ENCODE data around the gene RGS3. TPM values are rescaled to one million over a fixed set of nuclear protein-coding genes. Genes with fewer than 3 reads are reported as not detected.
A peak's percentile ranks its signal among the peaks of the same experiment; 100 is the strongest.

RGS3 gene
- total RNA-seq, 2 donors from 2014 or later = 170 to 202 TPM

DNA sequence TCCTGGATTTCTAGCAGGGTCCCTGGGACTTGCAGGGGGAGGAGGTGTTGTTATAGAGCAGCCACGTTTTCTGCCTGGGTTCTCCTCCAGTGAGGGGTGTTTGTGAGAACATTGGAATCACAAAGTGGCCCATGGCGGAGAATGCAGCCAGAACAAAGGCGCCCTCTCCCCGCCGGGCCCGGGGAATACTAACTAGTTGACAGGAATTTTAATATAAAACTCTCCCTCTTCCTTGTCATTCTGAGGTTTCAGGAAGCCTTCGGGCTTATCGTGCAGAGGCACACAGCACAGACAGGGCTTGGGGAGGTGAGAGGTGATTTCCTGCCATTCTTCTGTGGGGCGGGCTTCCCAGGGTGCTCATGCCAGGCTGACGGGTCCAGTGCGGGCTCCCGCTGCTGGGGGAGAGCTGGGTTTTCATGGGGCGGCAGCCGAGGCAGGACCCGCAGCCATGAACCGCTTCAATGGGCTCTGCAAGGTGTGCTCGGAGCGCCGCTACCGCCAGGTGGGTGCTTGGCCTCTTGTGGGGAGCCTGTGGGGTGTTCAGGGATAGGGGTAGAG, 37.7 kb downstream of the RGS3 start:
- Histone ChIP-seq H3K27ac (peak overlapping the region; percentile 93 to 96), H3K4me3 (peak overlapping the region; percentile 11), H3K4me1 (ENCODE audit: control insufficient read depth in 1 of 2, low read depth in 2 of 2) (peaks cover 23 to 49% of the 10 kb centered on the region in 2 donors), H3K9me3 (no peaks in the 10 kb centered on the region), H3K36me3 (peaks cover 13% of the 10 kb centered on the region), H3K27me3 (replicated peaks; ENCODE audit: insufficient read depth) (no peaks in the 10 kb centered on the region)
- DNase-seq (ENCODE audit: low spot score) (no peak), ATAC-seq (ENCODE audit: insufficient number of reproducible peaks, low FRiP score, low read depth) (no peak)
- TF ChIP-seq, protein P1, sequence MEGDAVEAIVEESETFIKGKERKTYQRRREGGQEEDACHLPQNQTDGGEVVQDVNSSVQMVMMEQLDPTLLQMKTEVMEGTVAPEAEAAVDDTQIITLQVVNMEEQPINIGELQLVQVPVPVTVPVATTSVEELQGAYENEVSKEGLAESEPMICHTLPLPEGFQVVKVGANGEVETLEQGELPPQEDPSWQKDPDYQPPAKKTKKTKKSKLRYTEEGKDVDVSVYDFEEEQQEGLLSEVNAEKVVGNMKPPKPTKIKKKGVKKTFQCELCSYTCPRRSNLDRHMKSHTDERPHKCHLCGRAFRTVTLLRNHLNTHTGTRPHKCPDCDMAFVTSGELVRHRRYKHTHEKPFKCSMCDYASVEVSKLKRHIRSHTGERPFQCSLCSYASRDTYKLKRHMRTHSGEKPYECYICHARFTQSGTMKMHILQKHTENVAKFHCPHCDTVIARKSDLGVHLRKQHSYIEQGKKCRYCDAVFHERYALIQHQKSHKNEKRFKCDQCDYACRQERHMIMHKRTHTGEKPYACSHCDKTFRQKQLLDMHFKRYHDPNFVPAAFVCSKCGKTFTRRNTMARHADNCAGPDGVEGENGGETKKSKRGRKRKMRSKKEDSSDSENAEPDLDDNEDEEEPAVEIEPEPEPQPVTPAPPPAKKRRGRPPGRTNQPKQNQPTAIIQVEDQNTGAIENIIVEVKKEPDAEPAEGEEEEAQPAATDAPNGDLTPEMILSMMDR (IDR thresholded peaks at IDR 0.05) = no peak

DNA sequence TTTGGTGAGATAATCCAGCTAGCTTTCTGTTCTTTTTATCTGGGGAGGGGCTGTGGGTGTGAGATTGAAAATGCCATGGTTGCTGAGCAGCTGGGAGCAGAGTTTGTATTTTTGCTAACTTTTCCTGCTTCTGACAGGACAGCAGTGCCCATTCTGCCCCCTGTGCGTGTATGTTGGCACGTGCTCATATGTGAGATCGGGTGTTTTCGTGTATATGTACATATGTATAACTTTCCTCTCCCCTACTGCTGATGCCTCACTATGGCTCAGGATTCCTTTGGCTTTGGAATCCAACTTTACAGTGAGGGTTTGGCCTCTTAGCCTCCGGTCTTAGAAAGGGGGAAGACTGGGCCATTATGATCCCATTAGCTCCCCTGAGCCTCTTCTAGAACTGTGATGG, 38.3 kb downstream of the RGS3 start:
- Histone ChIP-seq H3K9me3 (no peaks in the 10 kb centered on the region), H3K36me3 (peaks cover 13% of the 10 kb centered on the region), H3K27me3 (replicated peaks; ENCODE audit: insufficient read depth) (no peaks in the 10 kb centered on the region), H3K27ac (peak overlapping the region; percentile 93 to 96), H3K4me1 (ENCODE audit: control insufficient read depth in 1 of 2, low read depth in 2 of 2) (peaks cover 23 to 55% of the 10 kb centered on the region in 2 donors), H3K4me3 (peak overlapping the region; percentile 22)
- no peak for ATAC-seq (ENCODE audit: insufficient number of reproducible peaks, low FRiP score, low read depth)
- no peak for DNase-seq (ENCODE audit: low spot score)
- TF ChIP-seq, protein P1 (IDR thresholded peaks at IDR 0.05) = no peak

DNA sequence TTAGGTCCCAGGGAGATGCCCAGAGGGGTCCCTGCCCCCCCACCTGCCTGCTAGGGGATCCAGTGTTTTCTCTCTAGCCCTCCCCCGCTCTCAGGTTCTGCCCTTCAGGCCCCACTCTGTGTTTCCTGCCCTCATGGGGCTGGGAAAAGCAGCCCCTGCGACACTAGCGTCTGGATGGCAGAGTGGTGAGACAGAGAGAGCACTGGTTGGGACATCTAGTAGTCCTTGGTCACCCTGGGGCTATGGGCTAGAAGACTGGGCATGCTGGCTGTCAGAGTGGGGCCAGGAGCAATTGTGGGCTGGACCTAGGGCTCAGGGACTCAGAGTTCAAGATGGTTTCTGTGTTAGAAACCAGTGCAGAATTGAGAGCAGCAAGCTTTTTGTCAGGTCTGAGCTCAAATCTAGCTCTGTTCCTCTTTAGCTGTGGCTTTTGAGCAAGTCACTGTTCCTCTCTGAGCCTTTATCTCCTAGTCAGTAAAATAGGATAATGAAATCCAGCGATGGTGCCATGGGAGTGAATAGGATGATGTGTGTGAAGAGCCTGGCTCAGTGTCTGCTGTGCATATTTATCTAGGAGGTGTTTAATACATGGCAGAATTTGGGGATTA, 39.0 kb downstream of the RGS3 start:
- Histone ChIP-seq H3K36me3 (peaks cover 13% of the 10 kb centered on the region), H3K4me1 (ENCODE audit: control insufficient read depth in 1 of 2, low read depth in 2 of 2) (peaks cover 23 to 55% of the 10 kb centered on the region in 2 donors), H3K4me3 (peak overlapping the region; percentile 22), H3K27me3 (replicated peaks; ENCODE audit: insufficient read depth) (no peaks in the 10 kb centered on the region), H3K27ac (peak overlapping the region; percentile 93 to 96), H3K9me3 (no peaks in the 10 kb centered on the region)
- DNase-seq (ENCODE audit: low spot score) = no peak
- TF ChIP-seq, protein P1 (IDR thresholded peaks at IDR 0.05) = no peak
- no peak for ATAC-seq (ENCODE audit: insufficient number of reproducible peaks, low FRiP score, low read depth)

DNA sequence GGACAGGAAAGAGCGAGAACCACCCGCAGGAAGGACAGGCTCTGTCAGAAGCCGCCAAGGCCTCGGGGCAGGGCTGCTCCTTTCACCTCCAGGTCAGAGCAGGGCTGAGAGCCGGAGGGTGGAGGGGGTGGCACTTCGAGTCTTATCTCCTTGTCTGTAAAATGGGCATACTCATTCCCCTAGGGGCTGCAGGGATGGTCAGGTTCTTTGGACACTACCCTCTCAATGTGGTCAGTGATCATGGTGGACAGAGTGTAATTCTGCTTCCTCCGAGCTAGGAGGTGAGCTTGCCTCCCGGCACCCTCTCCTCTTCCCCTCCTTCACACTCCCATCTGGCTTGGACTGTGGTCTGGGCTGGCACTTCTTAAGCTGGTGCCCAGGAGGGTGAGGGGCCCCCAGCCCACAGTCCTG, 39.6 kb downstream of the RGS3 start:
- peaks cover 23 to 57% of the 10 kb centered on the region in 2 donors for H3K4me1 ChIP-seq (ENCODE audit: control insufficient read depth in 1 of 2, low read depth in 2 of 2)
- H3K9me3 ChIP-seq = no peaks in the 10 kb centered on the region
- no peak for DNase-seq (ENCODE audit: low spot score)
- H3K36me3 ChIP-seq = peaks cover 16% of the 10 kb centered on the region
- H3K4me3 ChIP-seq = peak overlapping the region; percentile 46
- peak overlapping the region; percentile 93 to 96 for H3K27ac ChIP-seq
- no peak for ATAC-seq (ENCODE audit: insufficient number of reproducible peaks, low FRiP score, low read depth)
- no peaks in the 10 kb centered on the region for H3K27me3 ChIP-seq (replicated peaks; ENCODE audit: insufficient read depth)
- TF ChIP-seq, protein P1 (IDR thresholded peaks at IDR 0.05) = no peak

DNA sequence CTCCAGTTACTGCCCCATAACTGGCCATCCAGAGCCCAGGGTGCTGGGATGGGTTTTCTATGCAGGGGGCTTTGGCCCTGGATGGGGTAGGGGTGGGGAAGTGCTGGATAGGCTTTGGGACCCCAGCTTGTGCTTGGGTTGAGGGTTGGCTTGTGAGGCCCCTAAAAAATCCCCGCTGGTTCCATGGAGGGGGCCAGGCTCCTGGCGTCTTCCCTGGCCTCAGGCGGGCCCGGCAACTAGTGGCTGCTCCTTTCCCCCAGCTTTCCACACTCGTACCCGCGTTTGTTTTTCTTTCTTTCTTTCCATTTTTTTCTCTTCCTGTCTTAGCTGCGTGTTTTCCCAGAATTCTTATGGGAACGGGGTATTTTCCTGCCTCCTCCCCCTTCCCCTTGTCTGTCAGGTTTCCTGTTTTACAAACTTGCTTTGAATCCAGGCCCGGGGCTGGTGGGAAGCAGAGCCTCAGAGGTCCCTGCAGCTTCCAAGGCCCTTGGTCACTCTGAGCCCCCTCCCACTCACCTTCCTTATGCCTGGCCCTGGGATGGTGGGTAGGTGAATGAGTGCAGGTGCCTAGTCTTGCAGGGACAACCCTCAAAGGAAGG, 40.2 kb downstream of the RGS3 start:
- ATAC-seq (ENCODE audit: insufficient number of reproducible peaks, low FRiP score, low read depth) (peak; percentile 42), DNase-seq (ENCODE audit: low spot score) (no peak)
- TF ChIP-seq, protein P1 (IDR thresholded peaks at IDR 0.05) = no peak
- Histone ChIP-seq H3K9me3 (no peaks in the 10 kb centered on the region), H3K27ac (peak overlapping the region; percentile 93 to 96), H3K36me3 (peaks cover 17% of the 10 kb centered on the region), H3K27me3 (replicated peaks; ENCODE audit: insufficient read depth) (no peaks in the 10 kb centered on the region), H3K4me3 (peak overlapping the region; percentile 46), H3K4me1 (ENCODE audit: control insufficient read depth in 1 of 2, low read depth in 2 of 2) (peaks cover 23 to 62% of the 10 kb centered on the region in 2 donors)

Measured in thoracic aorta (tissue), 2 donors.